ENCODE results near the gene BAG5. TPM values are rescaled to one million over a fixed set of nuclear protein-coding genes. Genes with fewer than 3 reads are reported as not detected.
A peak's percentile ranks its signal among the peaks of the same experiment; 100 is the strongest.

The BAG5 gene
- total RNA-seq, 1 experiment from 2014 or later = 29.2 TPM

- TF ChIP-seq, protein P1, sequence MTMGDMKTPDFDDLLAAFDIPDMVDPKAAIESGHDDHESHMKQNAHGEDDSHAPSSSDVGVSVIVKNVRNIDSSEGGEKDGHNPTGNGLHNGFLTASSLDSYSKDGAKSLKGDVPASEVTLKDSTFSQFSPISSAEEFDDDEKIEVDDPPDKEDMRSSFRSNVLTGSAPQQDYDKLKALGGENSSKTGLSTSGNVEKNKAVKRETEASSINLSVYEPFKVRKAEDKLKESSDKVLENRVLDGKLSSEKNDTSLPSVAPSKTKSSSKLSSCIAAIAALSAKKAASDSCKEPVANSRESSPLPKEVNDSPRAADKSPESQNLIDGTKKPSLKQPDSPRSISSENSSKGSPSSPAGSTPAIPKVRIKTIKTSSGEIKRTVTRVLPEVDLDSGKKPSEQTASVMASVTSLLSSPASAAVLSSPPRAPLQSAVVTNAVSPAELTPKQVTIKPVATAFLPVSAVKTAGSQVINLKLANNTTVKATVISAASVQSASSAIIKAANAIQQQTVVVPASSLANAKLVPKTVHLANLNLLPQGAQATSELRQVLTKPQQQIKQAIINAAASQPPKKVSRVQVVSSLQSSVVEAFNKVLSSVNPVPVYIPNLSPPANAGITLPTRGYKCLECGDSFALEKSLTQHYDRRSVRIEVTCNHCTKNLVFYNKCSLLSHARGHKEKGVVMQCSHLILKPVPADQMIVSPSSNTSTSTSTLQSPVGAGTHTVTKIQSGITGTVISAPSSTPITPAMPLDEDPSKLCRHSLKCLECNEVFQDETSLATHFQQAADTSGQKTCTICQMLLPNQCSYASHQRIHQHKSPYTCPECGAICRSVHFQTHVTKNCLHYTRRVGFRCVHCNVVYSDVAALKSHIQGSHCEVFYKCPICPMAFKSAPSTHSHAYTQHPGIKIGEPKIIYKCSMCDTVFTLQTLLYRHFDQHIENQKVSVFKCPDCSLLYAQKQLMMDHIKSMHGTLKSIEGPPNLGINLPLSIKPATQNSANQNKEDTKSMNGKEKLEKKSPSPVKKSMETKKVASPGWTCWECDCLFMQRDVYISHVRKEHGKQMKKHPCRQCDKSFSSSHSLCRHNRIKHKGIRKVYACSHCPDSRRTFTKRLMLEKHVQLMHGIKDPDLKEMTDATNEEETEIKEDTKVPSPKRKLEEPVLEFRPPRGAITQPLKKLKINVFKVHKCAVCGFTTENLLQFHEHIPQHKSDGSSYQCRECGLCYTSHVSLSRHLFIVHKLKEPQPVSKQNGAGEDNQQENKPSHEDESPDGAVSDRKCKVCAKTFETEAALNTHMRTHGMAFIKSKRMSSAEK (CRISPR knock-in tag; IDR thresholded peaks at IDR 0.05; ENCODE audit: borderline replicate concordance) = no peak
- no peak for TF ChIP-seq ESRRA (CRISPR knock-in tag; IDR thresholded peaks at IDR 0.05; ENCODE audit: borderline replicate concordance)
- TF ChIP-seq GABPB1 (CRISPR knock-in tag; IDR thresholded peaks at IDR 0.05) = no peak
- TF ChIP-seq CREM (CRISPR knock-in tag; IDR thresholded peaks at IDR 0.05) = no peak
- TF ChIP-seq, protein P2, sequence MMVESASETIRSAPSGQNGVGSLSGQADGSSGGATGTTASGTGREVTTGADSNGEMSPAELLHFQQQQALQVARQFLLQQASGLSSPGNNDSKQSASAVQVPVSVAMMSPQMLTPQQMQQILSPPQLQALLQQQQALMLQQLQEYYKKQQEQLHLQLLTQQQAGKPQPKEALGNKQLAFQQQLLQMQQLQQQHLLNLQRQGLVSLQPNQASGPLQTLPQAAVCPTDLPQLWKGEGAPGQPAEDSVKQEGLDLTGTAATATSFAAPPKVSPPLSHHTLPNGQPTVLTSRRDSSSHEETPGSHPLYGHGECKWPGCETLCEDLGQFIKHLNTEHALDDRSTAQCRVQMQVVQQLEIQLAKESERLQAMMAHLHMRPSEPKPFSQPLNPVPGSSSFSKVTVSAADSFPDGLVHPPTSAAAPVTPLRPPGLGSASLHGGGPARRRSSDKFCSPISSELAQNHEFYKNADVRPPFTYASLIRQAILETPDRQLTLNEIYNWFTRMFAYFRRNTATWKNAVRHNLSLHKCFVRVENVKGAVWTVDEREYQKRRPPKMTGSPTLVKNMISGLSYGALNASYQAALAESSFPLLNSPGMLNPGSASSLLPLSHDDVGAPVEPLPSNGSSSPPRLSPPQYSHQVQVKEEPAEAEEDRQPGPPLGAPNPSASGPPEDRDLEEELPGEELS (CRISPR knock-in tag; IDR thresholded peaks at IDR 0.05) = no peak
- no peak for TF ChIP-seq GTF2I (CRISPR knock-in tag; conservative IDR thresholded peaks at IDR 0.05)
- no peak for TF ChIP-seq ZNF219 (CRISPR knock-in tag; IDR thresholded peaks at IDR 0.05; ENCODE audit: borderline replicate concordance)
These were observed 42.2 kb downstream of the BAG5 start (continued) for GRCh38 chr14:103520269-103520656.

- ChIA-PET CTCF (interaction anchor here (2.6 to 12.2 kb wide), 4 partner anchors 10 to 24 kb away, joined by 14 to 455 read pairs (median 44); partner anchors contain the start of gene TRMT61A), POLR2A (interaction anchor here (1.0 to 8.3 kb wide), 2 partner anchors 22 to 42 kb away, joined by 4 to 65 read pairs; no protein-coding TSS in a partner anchor)
- H3K4me3 Mint-ChIP-seq = peak overlapping the region; percentile 56
- H3K9me3 Mint-ChIP-seq = no peaks in the 10 kb centered on the region
- peak overlapping the region; percentile 81 for H3K27ac Mint-ChIP-seq
- peaks cover 22% of the 10 kb centered on the region for H3K4me1 Mint-ChIP-seq
- ATAC-seq = no peak
- peaks cover 17% of the 10 kb centered on the region for H3K27me3 Mint-ChIP-seq (ENCODE audit: low read depth)
- TF ChIP-seq ESRRA (CRISPR knock-in tag; IDR thresholded peaks at IDR 0.05; ENCODE audit: borderline replicate concordance) = 0 out of 2 replicates have a peak, but pooled peaks have one; percentile 17
- TF ChIP-seq IRF1 (CRISPR knock-in tag; IDR thresholded peaks at IDR 0.05) = no peak
- H3K36me3 Mint-ChIP-seq = peaks cover 12% of the 10 kb centered on the region
- no peak for DNase-seq (ENCODE audit: low spot score)
These were observed 42.6 kb downstream of the BAG5 start for GRCh38 chr14:103519837-103520212.

GRCh38 chr14:103519043-103519836 is 43.2 kb downstream of the BAG5 start:
- no peak for ATAC-seq
- DNase-seq (ENCODE audit: low spot score) = no peak
- POLR2A ChIA-PET = interaction anchor here (1.0 to 8.3 kb wide), 2 partner anchors 23 to 42 kb away, joined by 4 to 65 read pairs; no protein-coding TSS in a partner anchor
- peaks cover 11% of the 10 kb centered on the region for H3K27me3 Mint-ChIP-seq (ENCODE audit: low read depth)
- CTCF ChIA-PET = interaction anchor here (0.6 to 12.2 kb wide), 23 partner anchors 10 to 415 kb away, joined by 3 to 455 read pairs (median 4); partner anchors contain the start of genes BAG5, COA8, TRMT61A and XRCC3
- H3K4me3 Mint-ChIP-seq = peak overlapping the region; percentile 56
- H3K36me3 Mint-ChIP-seq = peaks cover 12% of the 10 kb centered on the region
- H3K27ac Mint-ChIP-seq = peak overlapping the region; percentile 81
- no peaks in the 10 kb centered on the region for H3K9me3 Mint-ChIP-seq
- peaks cover 22% of the 10 kb centered on the region for H3K4me1 Mint-ChIP-seq
- TF ChIP-seq GABPB1 (CRISPR knock-in tag; IDR thresholded peaks at IDR 0.05) (no peak), MXD4 (CRISPR knock-in tag; IDR thresholded peaks at IDR 0.05; ENCODE audit: borderline replicate concordance) (no peak), ESRRA (CRISPR knock-in tag; IDR thresholded peaks at IDR 0.05; ENCODE audit: borderline replicate concordance) (no peak), IRF1 (CRISPR knock-in tag; IDR thresholded peaks at IDR 0.05) (no peak), ZNF121 (CRISPR knock-in tag; IDR thresholded peaks at IDR 0.05) (no peak), RORB (CRISPR knock-in tag; IDR thresholded peaks at IDR 0.05) (no peak), CBFB (CRISPR knock-in tag; IDR thresholded peaks at IDR 0.05; ENCODE audit: low read depth) (no peak), TEAD1 (CRISPR knock-in tag; IDR thresholded peaks at IDR 0.05) (no peak), ZNF219 (CRISPR knock-in tag; IDR thresholded peaks at IDR 0.05; ENCODE audit: borderline replicate concordance) (no peak), NFYB (CRISPR knock-in tag; conservative IDR thresholded peaks at IDR 0.05; ENCODE audit: low read depth) (no peak), JUN (CRISPR knock-in tag; IDR thresholded peaks at IDR 0.05) (no peak), HMGA2 (CRISPR knock-in tag; IDR thresholded peaks at IDR 0.05) (no peak)
- TF ChIP-seq, protein P3, sequence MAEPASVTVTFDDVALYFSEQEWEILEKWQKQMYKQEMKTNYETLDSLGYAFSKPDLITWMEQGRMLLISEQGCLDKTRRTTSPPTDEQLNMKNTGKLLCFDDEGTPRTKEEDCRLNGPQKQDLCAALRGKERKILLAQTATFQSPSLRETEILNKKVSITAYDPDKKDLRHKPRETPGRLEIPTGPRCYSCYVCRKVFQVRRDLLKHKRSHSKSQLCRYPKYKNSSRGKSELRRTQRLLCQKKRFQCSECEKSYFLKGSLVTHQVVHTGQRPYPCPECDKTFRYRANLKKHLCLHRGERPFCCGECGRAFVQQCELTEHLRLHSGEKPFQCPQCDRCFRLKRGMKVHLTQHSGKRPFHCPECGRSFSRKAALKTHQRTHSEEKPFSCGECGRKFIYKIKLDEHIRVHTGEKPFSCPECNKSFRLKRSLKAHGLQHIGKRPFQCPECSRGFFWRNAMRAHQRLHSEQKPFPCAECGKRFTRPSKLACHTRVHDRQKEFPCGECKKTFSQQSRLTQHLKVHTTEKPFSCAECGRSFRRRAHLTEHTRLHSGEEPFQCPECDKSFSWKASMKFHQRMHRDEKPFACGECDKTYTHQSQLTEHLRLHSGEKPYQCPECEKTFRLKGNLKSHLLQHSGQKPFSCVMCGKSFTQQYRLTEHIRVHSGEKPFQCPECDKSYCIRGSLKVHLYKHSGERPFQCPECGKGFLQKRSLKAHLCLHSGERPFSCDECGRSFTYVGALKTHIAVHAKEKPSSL (CRISPR knock-in tag; conservative IDR thresholded peaks at IDR 0.05) = no peak

All from WTC11 (cell line).